ENCODE measurements around the gene EVL.
A peak's percentile ranks its signal among the peaks of the same experiment; 100 is the strongest.

Gene EVL

DNA sequence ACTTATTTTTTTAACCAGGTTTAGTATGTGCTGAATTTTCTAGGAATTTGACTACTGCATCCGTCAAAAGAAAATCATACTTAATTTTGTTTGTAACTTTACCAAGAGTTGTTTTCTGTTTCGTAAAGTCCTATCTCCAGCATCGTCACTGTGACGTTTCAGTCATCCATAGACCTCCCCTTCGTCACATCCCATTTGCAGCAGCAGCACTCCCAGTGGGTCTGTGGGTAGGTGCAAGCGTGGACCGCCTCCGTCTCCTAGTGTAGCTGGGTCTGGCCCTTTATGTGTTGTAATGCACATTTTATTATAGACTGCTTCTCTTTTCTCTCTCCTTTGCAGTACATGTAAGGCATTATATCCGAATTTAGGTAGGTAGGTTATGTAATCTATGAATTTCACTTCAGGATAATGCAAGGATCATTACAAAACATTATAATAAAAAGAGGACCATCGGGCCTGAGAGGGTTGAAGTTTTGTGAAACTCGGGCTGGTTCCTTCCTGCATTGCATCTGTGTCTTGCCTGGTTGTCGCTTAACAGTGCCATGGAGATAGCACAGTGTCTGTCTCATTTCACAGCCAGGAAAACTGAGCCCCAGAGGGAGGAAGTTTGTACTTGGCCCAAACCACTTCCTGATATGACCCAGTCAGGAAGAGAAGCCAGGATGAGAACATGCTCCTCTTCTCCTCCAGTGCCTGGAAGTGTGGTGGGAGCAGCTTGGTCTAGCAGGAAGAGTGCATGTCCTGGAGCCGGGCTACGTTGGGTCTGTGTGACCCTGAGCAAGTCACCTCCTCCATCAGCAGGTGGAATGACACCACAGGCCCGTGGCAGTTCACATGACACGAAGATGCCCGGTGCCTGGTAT lies 41.3 kb downstream of the EVL start:
- DNase-seq (ENCODE audit: low read depth) = no peak
- TF ChIP-seq, protein P1, sequence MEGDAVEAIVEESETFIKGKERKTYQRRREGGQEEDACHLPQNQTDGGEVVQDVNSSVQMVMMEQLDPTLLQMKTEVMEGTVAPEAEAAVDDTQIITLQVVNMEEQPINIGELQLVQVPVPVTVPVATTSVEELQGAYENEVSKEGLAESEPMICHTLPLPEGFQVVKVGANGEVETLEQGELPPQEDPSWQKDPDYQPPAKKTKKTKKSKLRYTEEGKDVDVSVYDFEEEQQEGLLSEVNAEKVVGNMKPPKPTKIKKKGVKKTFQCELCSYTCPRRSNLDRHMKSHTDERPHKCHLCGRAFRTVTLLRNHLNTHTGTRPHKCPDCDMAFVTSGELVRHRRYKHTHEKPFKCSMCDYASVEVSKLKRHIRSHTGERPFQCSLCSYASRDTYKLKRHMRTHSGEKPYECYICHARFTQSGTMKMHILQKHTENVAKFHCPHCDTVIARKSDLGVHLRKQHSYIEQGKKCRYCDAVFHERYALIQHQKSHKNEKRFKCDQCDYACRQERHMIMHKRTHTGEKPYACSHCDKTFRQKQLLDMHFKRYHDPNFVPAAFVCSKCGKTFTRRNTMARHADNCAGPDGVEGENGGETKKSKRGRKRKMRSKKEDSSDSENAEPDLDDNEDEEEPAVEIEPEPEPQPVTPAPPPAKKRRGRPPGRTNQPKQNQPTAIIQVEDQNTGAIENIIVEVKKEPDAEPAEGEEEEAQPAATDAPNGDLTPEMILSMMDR (conservative IDR thresholded peaks at IDR 0.05; ENCODE audit: control insufficient read depth, insufficient read depth, low read depth, low read length) = no peak
- H3K4me3 ChIP-seq (ENCODE audit: control insufficient read depth, low read depth, low read length) = no peak overlapping the region

DNA sequence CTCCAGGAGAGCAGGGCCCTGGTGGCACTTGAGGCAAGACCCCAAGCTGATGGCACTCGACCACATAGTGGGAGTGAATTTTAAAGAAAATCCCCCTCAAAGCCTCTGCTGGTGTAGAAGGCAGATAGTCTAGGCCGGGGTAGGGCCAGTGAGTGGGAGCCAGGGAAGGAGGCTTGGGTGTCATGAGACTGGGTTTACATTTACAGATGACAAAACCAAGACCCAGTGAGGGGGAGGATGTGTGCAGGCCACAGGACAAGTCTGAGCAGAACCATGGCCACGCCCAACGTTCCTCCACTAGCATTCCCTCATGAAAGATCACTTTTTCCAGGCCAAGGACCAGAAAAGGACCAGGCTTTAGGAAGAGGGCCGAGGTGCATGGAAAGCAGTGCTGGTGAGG lies 42.0 kb downstream of the EVL start:
- H3K4me3 ChIP-seq (ENCODE audit: control insufficient read depth, low read depth, low read length) = no peak overlapping the region
- no peak for DNase-seq (ENCODE audit: low read depth)
- TF ChIP-seq, protein P1 (conservative IDR thresholded peaks at IDR 0.05; ENCODE audit: control insufficient read depth, insufficient read depth, low read depth, low read length) = no peak

DNA sequence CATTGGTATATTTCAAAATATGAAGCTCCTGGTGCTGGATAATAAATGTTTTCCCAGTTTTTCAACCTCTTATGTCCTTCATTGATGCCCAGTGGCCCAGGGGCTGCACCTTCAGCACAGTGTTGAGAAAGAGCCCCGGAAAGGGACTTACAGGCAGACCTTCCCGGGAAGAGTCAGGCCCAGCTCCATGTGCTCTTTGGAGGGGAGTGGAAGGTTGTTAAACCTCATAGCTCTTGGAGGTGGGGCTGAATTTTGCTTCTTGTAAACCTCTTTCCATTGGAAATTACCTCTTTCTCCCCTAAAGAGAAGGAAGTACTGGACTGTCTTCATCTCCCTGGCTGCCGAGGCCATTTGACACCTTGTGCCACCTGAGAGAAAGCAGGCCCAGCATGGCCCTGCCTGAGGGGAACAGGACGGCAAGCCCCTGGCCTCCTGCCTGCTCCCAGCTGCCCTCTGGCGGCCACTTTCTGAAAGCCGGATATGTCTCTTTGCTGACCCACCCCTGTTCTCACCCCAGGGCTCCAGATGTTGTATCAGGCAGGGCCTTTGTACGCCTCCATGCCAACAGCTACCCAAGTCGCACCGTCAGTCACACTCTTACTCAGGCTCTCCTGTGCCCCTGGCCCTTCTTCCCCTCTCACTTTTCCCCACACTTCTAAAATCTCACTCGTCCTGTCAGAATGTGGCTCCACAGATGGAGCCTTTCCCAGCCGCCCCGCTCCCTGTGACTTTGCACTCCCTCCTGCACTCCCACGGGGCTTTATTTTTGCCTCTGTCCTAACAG lies 43.0 kb downstream of the EVL start:
- TF ChIP-seq, protein P1 (conservative IDR thresholded peaks at IDR 0.05; ENCODE audit: control insufficient read depth, insufficient read depth, low read depth, low read length) = peak; percentile 90
- DNase-seq (ENCODE audit: low read depth) = peak; percentile 75

DNA sequence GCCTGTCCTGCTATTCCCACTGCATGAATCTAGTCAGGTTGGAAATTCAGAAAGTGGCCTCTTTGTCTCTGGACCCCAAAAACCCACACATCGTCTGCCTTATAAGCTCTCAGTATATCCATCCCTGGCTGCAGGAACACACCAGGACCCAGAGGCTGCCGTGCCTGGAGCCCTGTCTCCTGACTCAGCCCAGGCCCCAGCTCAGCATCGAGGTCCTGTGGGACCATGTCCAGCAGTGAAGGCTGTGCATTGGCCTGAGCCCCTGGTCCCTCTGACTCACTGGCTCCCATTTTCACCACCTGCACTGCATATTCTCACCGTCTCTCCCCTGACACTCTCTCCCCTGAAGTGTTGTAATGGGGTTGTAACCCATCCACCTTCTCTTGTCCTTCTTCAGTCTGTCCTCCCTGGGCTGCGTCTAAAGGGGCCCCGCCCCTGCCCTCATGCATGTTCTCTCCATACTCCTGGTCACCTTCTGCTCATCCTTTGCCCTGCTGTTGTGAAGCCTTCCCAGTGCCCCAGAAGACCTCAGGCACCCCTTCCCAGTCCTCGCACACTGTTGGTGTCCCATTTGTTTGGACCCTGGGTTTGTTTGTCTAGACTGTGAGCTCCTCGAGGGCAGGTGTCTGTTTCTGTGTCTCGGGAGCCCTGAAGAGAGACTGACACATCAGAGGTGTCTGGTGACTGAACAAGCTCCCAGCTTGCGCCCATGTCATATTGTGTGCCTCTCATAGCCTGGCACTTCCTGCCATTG lies 43.8 kb downstream of the EVL start:
- H3K4me3 ChIP-seq (ENCODE audit: control insufficient read depth, low read depth, low read length) = no peak overlapping the region
- DNase-seq (ENCODE audit: low read depth) = peak; percentile 85
- TF ChIP-seq, protein P1 (conservative IDR thresholded peaks at IDR 0.05; ENCODE audit: control insufficient read depth, insufficient read depth, low read depth, low read length) = no peak

More for the DNA sequence above, 43.0 kb downstream of the EVL start:
- no peak overlapping the region for H3K4me3 ChIP-seq (ENCODE audit: control insufficient read depth, low read depth, low read length)

DNA sequence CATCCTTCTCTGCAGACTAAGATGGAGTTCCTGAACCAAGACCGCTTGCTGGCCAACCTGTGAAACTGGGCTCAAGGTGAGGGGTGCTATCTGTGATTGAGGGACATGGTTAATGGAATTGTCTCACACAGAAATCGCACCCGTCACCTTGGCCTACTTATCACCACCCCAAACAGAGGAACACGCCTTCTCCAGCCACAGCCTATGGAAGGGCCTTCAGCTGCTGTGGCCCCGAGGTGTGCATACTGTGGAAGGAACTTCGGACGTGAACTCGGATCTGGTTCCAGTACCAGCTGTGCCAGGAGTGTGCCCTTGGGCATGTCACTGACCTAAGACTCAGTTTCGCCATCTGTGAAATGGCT lies 44.4 kb downstream of the EVL start:
- TF ChIP-seq, protein P1 (conservative IDR thresholded peaks at IDR 0.05; ENCODE audit: control insufficient read depth, insufficient read depth, low read depth, low read length) = no peak
- DNase-seq (ENCODE audit: low read depth) = no peak
- no peak overlapping the region for H3K4me3 ChIP-seq (ENCODE audit: control insufficient read depth, low read depth, low read length)

DNA sequence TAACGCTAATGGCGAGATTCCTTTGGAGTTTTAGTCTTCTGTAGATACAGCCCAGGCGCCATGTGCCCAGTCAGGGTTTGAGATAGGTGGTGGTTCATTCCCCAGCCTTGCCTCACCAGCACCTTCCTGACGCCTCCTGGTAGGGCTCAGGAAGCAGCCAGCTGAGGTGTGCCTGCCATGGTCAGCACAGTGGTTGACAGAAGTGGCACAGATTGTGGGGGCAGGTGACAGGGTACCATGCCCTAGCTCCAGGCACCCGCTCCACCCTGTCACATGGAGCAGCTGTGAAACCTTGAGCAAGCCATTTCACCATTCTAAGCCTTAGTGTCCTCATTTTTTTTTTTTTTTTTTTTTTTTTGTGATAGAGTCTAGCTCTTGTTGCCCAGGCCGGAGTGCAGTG lies 45.6 kb downstream of the EVL start:
- DNase-seq (ENCODE audit: low read depth) = no peak
- TF ChIP-seq, protein P1 (conservative IDR thresholded peaks at IDR 0.05; ENCODE audit: control insufficient read depth, insufficient read depth, low read depth, low read length) = no peak
- H3K4me3 ChIP-seq (ENCODE audit: control insufficient read depth, low read depth, low read length) = no peak overlapping the region

Measured in fibroblast of mammary gland (primary cell).